Astrocyte (in vitro differentiated cells and primary cell): Measurements from ENCODE around the gene ACTN4.

Source experiments
- EZH2 ChIP-seq: IDR thresholded peaks from 2 replicates; pipeline ENCODE4 v1.6.1; 2012; ENCODE audit warnings: mild to moderate bottlenecking, low read length, inconsistent platforms; ENCODE audit not compliant: insufficient read depth
- TF ChIP-seq, protein P1 (sequence below): IDR thresholded peaks from 2 replicates; pipeline ENCODE4 v1.5.1; 2011; ENCODE audit warnings: low read depth, mild to moderate bottlenecking, inconsistent platforms, low read length, moderate library complexity; ENCODE audit not compliant: insufficient read depth

DNA sequence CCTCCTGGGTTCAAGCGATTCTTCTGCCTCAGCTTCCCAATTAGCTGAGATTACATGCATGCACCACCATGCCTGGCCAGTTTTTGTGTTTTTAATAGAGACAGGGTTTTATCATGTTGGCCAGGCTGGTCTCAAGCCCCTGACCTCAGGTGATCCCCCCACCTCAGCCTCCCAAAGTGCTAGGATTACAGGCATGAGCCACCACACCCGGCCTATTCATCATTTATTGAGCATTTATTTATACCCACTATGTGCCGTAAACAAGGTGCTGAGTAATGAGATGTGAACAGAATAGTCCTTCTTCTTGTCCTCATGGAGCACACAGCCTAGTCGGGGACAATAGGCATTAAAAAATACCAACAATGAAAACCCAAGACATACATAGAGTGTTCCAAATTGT lies 25.6 kb downstream of the ACTN4 start:
- TF ChIP-seq, protein P1, sequence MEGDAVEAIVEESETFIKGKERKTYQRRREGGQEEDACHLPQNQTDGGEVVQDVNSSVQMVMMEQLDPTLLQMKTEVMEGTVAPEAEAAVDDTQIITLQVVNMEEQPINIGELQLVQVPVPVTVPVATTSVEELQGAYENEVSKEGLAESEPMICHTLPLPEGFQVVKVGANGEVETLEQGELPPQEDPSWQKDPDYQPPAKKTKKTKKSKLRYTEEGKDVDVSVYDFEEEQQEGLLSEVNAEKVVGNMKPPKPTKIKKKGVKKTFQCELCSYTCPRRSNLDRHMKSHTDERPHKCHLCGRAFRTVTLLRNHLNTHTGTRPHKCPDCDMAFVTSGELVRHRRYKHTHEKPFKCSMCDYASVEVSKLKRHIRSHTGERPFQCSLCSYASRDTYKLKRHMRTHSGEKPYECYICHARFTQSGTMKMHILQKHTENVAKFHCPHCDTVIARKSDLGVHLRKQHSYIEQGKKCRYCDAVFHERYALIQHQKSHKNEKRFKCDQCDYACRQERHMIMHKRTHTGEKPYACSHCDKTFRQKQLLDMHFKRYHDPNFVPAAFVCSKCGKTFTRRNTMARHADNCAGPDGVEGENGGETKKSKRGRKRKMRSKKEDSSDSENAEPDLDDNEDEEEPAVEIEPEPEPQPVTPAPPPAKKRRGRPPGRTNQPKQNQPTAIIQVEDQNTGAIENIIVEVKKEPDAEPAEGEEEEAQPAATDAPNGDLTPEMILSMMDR: no peak
- no peak for TF ChIP-seq EZH2
